ENCODE results near the gene EIF2B2. TPM values are rescaled to one million over a fixed set of nuclear protein-coding genes. Genes with fewer than 3 reads are reported as not detected.

Gene EIF2B2
- total RNA-seq, 1 donor from 2014 or later = 34.8 TPM

GRCh38 chr14:74965486-74966153, 37.1 kb upstream of the EIF2B2 start:
- no peak overlapping the region for H3K4me3 ChIP-seq
- no peak for ATAC-seq
- no peak for DNase-seq
- no peaks in the 10 kb centered on the region for H3K4me1 ChIP-seq
- H3K9me3 ChIP-seq = no peaks in the 10 kb centered on the region
- intact Hi-C loops (cut with DNase I) = no loop called here
- no peaks in the 10 kb centered on the region for H3K36me3 ChIP-seq
- no peak overlapping the region for H3K27ac ChIP-seq
- no peaks in the 10 kb centered on the region for H3K27me3 ChIP-seq
- TF ChIP-seq CTCF (IDR thresholded peaks at IDR 0.05) = no peak

DNA sequence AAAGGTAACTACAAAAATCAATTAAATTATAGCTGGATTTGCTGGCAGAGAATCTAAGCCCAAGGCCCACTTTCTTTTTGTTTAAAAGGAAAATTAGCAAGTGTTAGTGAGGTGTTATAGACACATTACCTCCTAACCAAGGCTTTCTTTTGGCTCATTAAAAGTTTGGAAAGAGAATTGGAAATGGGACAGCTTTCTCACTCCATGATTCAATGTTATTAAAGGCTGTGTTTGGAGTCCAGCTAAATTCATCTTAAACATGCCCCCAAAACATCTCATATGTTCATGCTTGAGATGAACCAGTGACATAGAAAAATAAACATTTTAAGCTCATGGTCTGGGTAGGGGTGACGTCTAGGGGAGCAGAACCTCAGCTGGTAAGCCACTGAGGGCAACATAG, 33.9 kb upstream of the EIF2B2 start:
- Histone ChIP-seq H3K27ac (no peak overlapping the region), H3K9me3 (no peaks in the 10 kb centered on the region), H3K36me3 (no peaks in the 10 kb centered on the region), H3K4me3 (no peak overlapping the region), H3K27me3 (no peaks in the 10 kb centered on the region), H3K4me1 (peaks cover 3% of the 10 kb centered on the region)
- intact Hi-C loops (cut with DNase I) = no loop called here
- ATAC-seq (no peak), DNase-seq (no peak)
- TF ChIP-seq CTCF (IDR thresholded peaks at IDR 0.05) = no peak

GRCh38 chr14:74973003-74973653, 29.6 kb upstream of the EIF2B2 start:
- Histone ChIP-seq H3K4me3 (no peak overlapping the region), H3K27me3 (no peaks in the 10 kb centered on the region), H3K36me3 (no peaks in the 10 kb centered on the region), H3K9me3 (no peaks in the 10 kb centered on the region), H3K4me1 (peaks cover 9% of the 10 kb centered on the region), H3K27ac (peak overlapping the region; percentile 17)
- no peak for TF ChIP-seq CTCF (IDR thresholded peaks at IDR 0.05)
- ATAC-seq (peak; percentile 62), DNase-seq (peak; percentile 71)
- intact Hi-C loops (cut with DNase I) = no loop called here

GRCh38 chr14:74973905-74974363, 28.8 kb upstream of the EIF2B2 start:
- Histone ChIP-seq H3K27ac (no peak overlapping the region), H3K4me3 (no peak overlapping the region), H3K9me3 (no peaks in the 10 kb centered on the region), H3K36me3 (no peaks in the 10 kb centered on the region), H3K27me3 (no peaks in the 10 kb centered on the region), H3K4me1 (peaks cover 9% of the 10 kb centered on the region)
- no peak for TF ChIP-seq CTCF (IDR thresholded peaks at IDR 0.05)
- intact Hi-C loops (cut with DNase I) = no loop called here
- no peak for DNase-seq
- ATAC-seq = no peak

DNA sequence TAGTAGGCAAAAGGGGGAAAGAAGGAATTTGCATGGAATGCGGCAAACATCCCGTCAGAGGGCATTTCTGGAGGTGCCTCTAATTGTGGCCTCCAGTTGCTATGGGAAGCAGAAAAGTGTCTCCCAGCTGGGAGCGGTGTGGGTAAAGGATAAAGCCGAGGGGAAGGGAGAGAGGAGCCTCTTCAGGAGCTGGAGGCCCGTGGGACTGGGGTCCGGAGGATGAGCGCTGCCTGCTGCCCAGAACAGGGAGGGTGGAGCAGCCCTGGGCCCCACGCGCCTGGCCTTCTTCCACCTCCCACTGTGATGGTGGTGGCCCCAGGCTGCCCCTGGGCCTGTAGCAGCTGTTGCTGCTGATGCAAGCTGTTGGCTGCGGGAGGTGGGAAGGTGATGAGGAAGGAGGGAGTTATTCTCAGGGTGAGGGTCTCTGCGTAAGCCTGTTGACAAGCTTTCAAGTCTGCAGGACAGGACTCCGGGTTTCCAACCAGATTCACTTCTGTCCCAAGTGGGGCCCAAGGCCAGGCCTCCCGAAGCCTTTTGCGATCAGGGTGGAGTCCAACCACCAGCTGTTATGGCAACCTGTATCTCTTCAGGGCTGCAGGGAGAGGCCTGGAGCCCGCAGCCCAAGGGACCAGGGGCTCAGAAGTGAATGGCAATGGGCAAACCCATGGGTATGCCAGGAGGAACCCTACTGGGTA, 28.2 kb upstream of the EIF2B2 start:
- H3K36me3 ChIP-seq = no peaks in the 10 kb centered on the region
- no peaks in the 10 kb centered on the region for H3K9me3 ChIP-seq
- H3K27ac ChIP-seq = peak overlapping the region; percentile 42
- DNase-seq = no peak
- no peak for ATAC-seq
- no peaks in the 10 kb centered on the region for H3K27me3 ChIP-seq
- H3K4me3 ChIP-seq = no peak overlapping the region
- intact Hi-C loops (cut with DNase I) = no loop called here
- no peak for TF ChIP-seq CTCF (IDR thresholded peaks at IDR 0.05)
- peaks cover 9% of the 10 kb centered on the region for H3K4me1 ChIP-seq
